GM19324 (cell line): ENCODE results near the gene KLF6.

Experiments used
- ATAC-seq: cut with Tn5 transposase; IDR thresholded peaks from one replicate; pipeline ENCODE4 v1.9.1; 2021; ENCODE audit warnings: mild to moderate bottlenecking, moderate library complexity; ENCODE audit not compliant: unreplicated experiment, low FRiP score

Gene KLF6

DNA sequence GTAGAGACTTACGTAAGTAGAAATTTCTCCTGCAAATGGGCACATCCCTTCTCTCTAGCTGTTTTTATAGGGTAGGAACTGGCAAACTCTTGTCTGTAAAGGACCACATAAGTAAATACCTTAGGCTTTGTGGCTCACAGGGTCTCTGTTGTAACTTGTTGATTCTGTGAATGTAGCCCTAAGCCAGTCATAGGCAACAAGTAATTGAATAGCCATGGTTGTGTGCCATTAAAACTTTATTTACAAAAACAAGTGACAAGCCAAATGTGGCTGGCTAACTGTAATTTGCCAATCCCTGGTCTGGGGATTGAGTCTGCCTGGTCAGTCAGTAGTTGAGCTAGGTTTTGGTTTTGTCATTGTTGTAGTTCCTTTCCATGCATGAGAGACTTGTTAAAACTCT lies 5.3 kb upstream of the KLF6 start:
- no peak for ATAC-seq

- ATAC-seq = no peak
Observed at GRCh38 chr10:3789621-3790020, 4.6 kb upstream of the KLF6 start.

DNA sequence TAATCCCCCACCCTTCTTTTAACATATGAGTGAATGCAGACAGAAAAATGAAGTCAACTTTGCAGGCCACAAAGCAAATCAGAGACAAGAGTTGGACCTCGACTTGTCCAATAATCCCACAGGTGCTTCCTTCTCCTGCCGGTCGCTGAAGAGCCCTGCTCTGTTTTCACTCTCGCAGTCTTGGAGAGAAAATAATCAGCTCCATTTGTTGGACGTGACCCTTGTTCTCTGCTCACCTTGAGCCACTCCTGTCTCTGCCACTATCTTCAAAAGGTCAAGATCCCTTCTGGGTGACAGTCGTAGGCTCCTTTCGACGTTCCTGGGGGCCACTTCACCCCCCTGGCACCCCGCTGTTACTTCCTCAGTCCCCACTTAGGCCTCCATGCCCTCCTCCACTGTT lies 2.8 kb upstream of the KLF6 start:
- ATAC-seq = no peak

GRCh38 chr10:3787016-3787400 lies 2.0 kb upstream of the KLF6 start:
- ATAC-seq = no peak

- no peak for ATAC-seq
Observed at GRCh38 chr10:3786295-3787015, 1.4 kb upstream of the KLF6 start.

DNA sequence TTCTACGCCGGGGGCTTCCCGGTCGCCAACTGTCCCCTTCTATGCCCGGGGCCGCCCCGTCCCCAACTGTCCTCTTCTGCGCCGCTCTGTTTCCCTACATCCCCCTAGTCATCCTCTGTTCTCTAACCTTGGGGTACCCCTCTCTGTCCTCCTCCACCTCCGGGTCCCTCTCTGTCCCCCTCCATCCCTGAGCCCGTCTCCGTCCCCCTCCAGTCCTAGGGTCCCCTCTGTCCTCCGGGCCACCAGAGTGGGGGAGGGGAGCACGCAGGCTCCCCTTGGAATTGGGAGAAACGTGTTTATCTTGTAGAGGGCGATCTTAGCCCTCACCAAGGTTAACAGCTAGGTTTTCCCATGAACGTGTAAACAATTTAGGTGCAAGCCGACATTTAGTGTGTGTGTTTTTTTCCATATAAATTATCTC lies 852 bp upstream of the KLF6 start:
- no peak for ATAC-seq

DNA sequence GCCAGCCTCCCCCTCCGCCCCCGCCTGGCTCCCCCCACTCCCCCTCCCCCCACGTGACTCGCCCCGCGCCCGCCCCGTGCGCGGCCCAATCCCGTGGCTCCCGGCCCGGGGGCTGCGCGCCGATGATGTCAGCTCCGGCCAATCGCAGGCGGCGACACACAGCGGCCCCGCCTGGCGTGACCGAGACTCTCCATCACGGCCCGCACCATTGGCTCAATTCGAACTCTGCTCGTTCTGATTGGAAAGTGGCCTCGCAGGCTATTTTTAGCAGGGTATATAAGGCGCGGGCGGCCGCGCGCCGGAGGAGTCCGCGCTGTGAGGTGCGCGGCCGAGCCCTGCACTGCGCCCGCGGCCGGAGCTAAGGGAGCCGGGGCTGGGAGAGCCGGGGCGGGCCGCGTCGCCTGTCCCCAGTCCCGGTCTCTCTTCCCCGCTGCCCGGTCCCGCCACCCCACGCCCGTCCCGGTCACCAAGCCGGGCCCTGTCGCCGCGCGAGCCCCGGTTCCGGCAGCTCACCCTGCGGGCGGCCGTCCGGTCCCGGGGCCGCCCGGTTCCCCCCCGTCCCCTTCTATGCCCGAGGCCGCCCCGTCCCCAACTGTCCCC lies 342 bp upstream of the KLF6 start:
- ATAC-seq = peak; percentile 84

DNA sequence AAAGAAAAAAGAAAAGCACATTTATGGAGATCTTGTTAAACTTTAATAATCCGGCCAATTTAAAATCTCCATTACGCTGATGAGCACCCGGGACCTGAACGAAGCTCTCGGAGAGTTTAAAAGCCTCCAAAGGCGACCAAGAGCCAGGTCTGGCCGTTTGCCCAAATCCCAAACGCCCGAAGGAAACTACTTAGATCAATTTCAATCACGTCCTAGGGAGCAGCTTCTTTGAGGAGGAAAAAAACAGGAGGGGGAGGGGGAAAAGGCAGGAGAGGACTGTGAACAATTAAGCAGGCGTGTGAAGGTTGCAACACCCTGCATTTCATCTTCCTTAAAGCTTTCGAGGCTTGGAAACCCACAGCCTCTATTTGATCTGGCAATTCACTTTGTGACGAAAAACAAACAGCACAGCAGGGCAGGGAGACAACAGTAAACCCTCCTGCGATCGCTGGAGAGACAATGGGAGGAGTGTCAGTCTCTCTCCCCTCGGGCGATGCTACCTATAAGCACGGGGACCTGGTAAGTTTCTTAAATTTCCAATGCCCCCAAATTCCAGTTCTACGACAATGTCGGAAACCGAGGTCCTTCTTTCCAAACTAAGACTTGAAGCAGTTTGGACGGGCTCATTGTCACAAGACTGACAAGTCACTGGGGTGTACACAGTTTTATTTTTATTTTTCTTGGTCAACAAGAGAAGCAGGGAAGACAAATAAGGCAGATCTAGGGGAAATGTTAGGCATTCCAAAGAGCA lies 1.2 kb downstream of the KLF6 start:
- no peak for ATAC-seq

GRCh38 chr10:3783316-3783681 lies 1.7 kb downstream of the KLF6 start:
- ATAC-seq = no peak

GRCh38 chr10:3782451-3783315 lies 2.3 kb downstream of the KLF6 start:
- ATAC-seq = no peak

GRCh38 chr10:3782146-3782450 lies 2.9 kb downstream of the KLF6 start:
- no peak for ATAC-seq

- ATAC-seq = no peak
Observed at GRCh38 chr10:3781468-3782145, 3.4 kb downstream of the KLF6 start.

DNA sequence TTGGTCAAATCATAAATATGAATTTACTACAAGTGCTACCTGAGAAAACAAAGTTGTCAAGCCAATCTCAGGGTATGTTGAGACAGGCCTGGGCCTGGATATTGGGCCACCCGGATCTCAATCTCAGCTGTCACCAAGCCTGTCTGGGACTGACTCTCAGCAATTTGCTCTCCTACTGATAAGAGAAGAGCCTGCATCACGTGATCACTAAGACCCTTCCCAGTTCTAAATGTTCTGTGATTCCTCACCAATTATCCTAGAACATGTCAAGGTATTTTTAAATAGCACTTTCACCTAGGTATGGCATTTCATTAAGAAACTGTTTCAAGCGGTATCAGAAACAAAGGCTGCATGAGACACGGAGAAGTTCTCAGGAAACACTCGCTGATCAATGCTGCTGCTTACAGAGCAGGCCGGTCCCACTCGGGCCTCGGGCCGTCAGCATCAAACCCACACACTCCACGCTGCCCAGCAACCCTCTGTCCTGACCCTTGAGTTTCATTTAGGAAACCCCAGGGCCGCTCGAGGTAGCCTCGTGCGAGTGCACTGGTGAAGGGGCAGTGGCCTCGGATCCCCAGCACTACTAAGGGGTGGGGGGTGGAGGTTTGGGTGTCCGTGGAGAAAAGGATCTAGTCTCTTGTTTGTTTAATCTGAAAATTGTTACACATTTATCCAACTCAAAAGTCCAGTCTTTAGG lies 4.1 kb downstream of the KLF6 start:
- no peak for ATAC-seq

DNA sequence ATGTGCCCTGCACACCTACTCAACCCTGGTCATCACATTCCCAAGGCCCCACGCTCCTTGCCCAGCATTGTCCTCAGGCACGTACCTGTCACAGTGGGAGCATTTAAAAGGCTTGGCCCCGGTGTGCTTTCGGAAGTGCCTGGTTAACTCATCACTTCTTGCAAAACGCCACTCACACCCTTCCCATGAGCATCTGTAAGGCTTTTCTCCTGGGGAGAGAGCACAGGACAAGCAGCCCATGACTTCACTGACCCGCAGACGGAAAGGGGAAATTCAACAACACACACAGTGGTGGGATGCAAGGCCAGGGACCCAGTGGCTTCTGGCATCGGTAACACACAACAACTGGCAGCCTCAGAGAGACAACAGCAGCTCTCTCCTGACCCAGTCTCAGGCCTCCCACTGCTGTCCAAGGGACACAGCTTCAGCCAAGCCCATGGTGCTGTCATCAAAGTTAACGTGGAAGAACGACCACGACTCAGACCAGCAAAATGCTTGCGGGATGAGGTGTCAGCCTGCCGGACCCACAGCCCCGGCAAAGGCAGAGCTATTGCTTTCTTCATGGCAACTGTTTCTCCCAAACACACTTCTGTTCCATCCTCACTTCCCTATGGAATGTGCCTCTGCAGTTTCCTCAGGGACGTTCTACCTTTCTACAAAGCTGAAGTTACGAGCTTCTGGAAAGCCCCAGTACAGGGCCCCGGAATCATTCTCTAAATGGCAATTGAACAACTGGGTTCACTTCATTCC lies 4.8 kb downstream of the KLF6 start:
- no peak for ATAC-seq

GRCh38 chr10:3779158-3779741 lies 5.8 kb downstream of the KLF6 start:
- no peak for ATAC-seq

DNA sequence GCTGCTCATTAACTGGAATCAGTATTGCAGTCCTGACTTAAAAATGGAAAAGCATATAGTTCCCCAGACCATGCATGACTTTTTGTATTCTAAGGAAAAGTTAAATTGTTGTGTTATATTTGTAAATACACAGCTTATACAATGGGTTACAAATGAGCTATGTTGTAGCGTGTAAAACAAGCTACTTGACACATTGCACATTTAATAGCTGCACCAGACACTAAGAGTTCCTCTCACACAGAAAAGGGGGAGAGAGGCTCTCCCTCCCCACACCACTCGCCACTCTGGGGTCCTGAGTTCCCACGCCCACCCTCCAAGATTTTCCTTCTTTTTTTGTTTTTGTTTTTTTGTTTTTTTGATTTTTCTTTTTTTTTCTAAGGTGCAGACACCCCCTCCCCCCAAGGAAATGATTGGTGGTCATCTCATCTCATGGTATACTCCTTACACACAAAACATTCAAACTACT lies 6.3 kb downstream of the KLF6 start:
- ATAC-seq = no peak

DNA sequence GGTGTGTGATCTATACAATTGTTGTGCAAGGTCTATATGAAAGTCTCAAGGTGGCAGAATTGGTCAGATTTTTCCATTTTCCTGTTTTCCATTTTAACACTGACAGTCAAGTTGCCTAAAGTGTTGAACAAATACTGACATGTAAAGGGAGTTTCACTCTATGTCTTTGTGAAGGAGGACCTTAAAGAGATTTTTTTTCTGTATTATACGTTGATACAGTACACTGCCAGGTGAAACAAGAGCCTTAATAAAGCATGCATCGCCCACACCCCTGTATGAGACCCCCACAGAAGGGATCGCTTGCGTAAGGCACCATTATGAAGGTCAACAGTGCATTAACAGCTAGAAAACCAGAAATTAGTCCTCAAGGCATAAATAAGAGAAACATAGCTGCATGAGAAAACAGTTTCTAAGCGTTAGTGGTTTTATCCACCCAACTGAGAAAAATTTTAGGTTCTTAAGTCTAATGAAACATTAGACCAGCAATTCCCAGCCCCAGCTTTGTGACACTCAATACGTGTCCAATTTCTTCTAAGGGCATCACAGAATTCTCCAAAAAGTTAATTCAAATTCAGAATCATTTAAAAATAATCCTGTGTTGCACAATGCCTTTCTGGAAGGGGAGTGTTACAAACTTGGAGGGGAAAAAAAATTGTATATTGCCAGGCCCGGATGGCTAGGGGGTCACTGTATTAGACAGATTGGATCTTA lies 6.9 kb downstream of the KLF6 start:
- no peak for ATAC-seq
